Stimulated activated CD4-positive, alpha-beta T cell treated with anti-CD3 and anti-CD28 coated beads, Interleukin-12 subunit alpha, Interleukin-12 subunit beta, amount 100 ng/mL, for 24 hours (primary cell): ENCODE measurements around the gene ACYP1.

Experiments used
- DNase-seq, 2 experiments: peaks; one replicate each; pipeline ENCODE4 v3.0.0-alpha.2; 2020; ENCODE audit warnings: low read depth in 2 of 2

The ACYP1 gene

DNA sequence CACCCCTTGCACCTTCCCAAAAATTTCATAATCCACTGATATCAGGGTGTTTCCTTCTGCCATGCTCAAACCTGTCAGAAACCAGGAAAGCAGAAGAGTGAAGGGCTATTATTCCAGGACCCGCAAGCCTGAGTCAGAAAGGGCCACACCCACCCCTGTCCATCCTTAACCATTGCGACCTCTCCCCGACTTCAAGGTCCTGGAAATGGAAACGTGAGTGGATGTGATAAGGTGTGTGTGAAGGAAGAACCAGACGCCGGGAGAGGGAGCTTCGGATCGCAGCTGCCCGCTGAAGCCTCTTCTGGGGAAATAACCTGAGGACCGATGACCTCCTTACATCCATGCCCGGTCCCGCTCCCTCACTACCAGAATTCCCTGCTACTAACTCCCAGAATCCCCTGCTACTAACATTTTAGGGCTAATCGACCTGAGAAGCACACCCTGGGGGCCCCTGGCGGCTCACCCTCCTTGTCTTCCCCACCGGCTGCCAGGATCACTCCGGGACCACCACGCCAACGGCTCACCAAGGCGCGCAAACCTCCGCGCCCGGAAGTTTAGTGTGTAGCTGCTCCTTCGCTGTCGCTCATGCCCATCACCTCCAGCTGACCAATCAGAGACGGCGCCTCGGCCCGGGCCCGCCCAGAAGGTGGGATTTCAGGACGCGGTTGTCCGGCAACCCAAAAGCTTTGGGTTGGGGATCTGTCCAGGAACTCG, at the start of gene ACYP1:
Gene ACYP1, minus strand, starts transcription at position 534 of the 714 bp plus-strand sequence. Its CDS starts 471 bp downstream, at position 63.
- DNase-seq: peak; percentile 85 to 92

GRCh38 chr14:75109877-75110276, 46.1 kb upstream of the ACYP1 start:
- no peak for DNase-seq

- DNase-seq: no peak
These were observed 43.4 kb upstream of the ACYP1 start for GRCh38 chr14:75107186-75107585.

- DNase-seq: no peak
These were observed 37.7 kb upstream of the ACYP1 start for GRCh38 chr14:75101491-75101890.

DNA sequence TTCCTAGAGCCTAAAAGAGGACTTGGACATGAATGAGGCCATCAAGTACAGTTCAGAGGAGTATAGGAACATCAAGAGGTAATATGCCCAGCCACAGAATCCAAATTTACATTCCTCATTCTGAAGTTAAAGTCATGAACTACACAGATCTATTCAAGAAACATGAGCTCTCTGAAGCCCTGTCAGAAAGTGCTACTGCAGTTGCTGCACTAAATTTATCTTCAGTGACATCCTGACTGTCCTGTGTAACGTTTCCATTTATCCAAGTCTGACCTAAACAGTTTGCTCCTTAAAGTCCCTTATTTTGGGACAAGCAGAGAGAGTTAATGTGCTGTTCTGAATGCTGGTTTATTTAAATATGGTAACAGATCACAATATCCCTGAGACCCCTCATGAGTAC, 34.9 kb upstream of the ACYP1 start:
- no peak for DNase-seq

DNA sequence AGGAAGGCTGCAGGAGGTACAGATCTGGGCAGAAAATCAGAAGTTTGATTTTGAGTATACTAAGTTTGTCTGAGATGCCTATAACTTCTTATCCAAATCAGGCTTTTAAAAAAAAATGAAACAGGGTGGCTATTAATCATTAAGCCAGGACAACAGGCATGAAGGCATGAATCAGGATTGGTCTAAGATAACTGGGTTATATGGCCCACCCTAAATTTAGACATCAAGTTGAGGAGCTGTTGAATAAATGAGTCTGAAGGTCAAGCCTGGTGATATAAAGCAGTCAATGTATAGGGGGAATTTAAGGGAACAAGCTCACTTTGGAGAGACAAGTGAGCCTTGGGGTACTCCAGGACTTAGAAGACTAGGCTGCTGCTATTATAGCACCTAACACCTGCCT, 34.4 kb upstream of the ACYP1 start:
- no peak for DNase-seq

DNA sequence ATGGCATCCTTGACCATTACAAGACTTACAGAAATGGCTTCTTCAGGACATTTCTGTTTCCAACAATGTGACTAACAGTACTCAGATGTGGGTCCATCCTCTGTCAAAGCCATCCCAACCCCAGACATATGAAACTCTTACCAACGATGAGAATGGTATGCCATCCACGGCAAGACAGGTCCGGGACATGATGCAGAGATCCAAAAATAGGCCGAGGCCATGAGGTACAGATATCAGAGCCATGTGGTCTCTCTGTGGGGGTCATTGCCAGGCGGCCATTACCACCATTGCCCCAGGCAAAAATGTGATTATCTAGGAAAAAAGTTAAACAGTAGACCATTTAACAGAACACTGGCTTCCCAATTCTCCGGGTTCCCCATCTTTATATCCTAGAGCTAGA, 33.1 kb upstream of the ACYP1 start:
- no peak for DNase-seq

GRCh38 chr14:75095690-75096089, 31.9 kb upstream of the ACYP1 start:
- DNase-seq: no peak

GRCh38 chr14:75094896-75095295, 31.1 kb upstream of the ACYP1 start:
- no peak for DNase-seq

DNA sequence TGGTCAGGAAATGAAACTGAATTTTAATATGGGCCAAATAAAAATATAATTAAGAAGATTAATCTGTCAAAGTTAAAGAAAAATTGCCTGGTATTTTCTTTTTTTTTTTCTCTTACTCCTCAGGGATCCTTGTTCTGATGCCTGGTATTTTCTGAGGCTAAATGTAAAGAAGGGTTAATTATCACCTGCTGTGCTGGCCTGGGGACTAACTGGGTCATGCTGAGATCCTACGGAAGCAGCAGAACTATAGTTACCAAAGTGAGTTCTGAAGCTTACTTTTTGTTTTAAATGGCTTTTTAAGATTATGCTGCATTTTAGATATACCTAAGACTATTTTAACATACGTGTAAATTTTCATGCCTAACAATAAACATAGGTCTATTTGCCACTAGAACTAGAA, 28.9 kb upstream of the ACYP1 start:
- no peak for DNase-seq

DNA sequence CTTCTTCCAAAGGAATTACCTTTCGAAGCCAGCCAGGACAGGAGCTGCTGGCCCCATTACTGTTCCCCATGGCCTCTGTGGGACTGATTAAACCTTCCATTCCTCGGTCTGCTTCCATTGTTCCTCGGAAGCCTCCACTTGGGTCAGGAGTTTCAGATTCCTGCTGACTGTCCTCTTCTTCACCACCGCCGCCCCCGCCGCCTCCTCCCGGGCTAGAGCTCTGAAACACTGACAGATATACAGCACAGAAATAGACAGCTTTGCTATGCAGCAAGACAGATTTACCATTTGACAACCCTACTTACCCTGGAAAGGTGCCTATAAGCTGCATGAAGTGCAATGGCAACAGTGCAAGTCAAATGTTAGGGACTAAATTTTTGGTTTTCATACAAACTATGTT, 27.4 kb upstream of the ACYP1 start:
- no peak for DNase-seq

GRCh38 chr14:75090353-75090752, 26.5 kb upstream of the ACYP1 start:
- DNase-seq: no peak

GRCh38 chr14:75088566-75089373, 24.9 kb upstream of the ACYP1 start:
- peak in 1 of 2 experiments; percentile 8 for DNase-seq

DNA sequence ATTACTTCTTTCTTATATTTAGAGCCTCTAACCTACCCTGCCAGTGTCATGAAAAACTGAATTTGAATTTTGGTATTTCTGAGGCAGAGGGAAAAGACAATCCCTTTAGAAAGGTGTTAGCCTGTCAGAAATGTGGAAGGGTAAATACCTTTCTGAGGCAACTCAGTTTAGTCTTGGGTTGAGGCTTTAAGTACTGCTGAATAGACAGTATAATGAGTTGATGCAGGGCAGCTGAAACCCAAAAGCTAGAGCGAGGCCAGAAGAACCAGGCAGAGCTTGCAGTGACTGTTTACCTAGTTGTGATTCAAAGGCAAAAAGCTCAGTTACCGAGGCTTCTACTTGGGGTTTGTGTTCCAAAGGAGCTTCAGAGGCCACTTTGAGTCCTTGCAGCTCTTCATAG, 24.3 kb upstream of the ACYP1 start:
- no peak for DNase-seq

GRCh38 chr14:75084513-75084912, 20.7 kb upstream of the ACYP1 start:
- no peak for DNase-seq

DNA sequence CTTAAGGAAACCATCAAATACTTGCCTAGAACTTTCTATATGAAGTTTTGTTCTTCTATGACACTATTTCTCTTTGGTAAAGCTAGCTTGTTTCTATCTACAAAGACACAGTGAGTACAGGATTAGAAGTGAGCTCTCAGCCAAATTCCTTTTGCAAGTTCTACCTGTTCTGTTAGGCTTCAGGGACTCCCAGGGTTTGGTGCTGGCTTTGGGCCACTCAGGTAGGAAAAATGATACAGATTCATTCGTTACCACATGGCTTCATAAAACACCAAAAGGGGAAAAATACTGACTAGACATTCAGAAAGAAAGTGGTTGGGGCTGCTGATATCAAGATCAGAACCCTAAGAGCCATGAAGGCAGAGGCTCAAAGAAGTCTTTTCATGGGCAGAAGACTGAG, 19.4 kb upstream of the ACYP1 start:
- no peak for DNase-seq

DNA sequence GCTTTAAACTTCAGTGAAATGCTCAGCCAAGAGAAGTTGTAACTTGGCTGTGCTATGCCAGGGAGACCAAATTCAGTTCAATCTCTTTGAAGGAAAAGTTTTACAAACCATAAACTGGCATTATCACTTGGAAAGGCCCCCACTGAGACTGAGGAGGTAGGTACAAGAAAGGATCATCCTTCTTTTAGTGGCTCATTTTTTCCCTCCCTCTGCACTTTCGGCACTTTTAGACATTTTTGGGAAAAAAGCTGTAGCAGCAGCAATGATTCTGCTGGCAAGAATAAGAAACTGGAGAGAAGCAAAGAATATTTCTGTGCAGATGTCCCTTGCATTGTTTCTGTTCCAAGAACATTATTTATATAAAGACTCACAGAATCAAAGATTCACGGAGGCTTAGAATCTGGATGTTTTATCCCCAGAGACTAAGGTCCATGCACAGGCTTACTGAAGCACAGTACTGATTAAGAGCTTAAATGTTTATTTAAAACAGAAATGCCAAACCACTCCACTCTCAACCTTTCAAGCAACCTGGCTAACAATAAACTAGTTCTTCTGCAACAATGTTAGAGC, 17.9 kb upstream of the ACYP1 start:
- DNase-seq: no peak

DNA sequence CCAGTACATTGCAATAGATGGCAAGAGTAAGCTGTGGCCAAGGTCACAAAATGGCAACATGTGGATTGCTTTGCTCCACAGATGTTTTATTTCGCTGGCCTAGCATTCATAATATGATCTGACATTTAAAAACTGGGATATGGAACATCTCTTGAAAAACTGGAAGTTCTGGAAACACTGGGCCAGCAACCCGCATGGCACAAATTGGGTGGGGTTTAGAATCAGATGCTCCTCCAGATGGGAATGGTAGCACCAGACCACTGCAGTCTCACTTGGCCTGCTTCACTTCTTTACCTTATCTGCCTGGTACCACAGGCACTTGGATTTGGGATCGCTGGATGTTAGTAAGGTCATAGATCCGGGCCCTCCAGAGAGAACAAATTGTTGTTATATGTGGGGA, 15.7 kb upstream of the ACYP1 start:
- DNase-seq: no peak

- no peak for DNase-seq
These were observed 14.0 kb upstream of the ACYP1 start for GRCh38 chr14:75077794-75078193.

- no peak for DNase-seq
These were observed 6.6 kb upstream of the ACYP1 start for GRCh38 chr14:75070383-75070782.

- DNase-seq: no peak
These were observed 6.0 kb upstream of the ACYP1 start for GRCh38 chr14:75069811-75070145.

- DNase-seq: peak; percentile 39 to 76
These were observed 5.4 kb upstream of the ACYP1 start, which contains the start of gene ZC2HC1C for GRCh38 chr14:75069121-75069810. Gene ZC2HC1C, plus strand, starts transcription at chr14:75069641. Its CDS starts 933 bp downstream, at chr14:75070574.
